IPS DF 19.7 (cell line): ENCODE results near the gene PTPRK.

Experiments used
- DNase-seq: peaks from one replicate; pipeline ENCODE4 v3.0.0-alpha.2; 2013; ENCODE audit warnings: low read depth, low spot score

The PTPRK gene

DNA sequence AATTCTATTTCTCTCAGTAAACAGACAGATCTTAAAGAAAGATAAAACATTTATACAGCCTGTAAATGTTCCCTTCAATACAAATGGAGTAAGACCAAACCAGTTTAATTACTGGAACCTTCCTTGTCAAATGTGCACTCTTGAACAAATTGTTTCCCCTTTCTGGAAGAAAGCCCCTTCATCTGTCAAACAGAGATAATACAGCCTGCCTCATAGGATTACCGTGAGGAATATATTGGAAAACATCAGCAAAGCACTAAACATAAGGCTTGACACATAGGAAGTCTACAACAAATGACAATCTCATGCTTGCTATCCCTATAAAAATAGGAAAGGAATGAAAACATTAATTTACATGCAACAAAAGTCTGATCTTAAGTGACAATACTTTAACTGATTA is 173.8 kb downstream of the PTPRK start:
- no peak for DNase-seq

DNA sequence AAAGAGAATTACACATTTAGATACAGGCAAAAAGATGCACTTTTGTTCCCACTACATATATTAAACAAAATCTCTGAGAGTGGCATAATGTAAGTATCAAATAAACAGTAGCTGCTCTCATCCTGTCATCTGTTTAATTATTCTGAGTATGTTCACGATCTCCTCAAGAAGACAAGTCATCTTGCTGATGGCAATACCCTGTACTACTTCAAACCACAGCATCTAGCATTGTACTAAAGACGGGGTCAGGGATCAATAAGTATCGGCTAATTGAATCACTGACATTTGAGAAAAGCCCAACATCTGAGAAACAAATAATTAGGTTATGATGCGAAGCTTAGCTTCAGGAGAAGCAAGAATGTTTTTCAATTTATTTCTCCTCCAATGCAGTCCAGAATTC is 175.1 kb downstream of the PTPRK start:
- no peak for DNase-seq

DNA sequence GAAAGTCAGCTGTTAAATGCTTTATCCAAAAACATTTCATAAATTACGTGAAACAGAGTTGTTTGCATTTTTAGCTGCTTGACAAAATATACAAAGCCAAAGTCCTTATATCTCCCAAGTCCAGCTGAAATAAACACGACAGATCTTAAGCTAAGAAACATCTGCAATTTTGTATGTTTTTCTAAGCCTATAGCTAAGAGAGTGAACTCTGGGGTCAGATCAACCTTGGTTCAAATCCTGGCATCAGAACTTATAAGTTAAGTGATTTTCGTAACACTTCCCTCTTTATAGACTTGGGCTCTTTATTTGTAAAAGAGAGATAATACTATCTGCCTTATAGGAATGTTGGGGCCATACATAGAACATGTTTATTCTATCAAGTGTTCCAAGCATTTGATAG is 176.7 kb downstream of the PTPRK start:
- no peak for DNase-seq

DNA sequence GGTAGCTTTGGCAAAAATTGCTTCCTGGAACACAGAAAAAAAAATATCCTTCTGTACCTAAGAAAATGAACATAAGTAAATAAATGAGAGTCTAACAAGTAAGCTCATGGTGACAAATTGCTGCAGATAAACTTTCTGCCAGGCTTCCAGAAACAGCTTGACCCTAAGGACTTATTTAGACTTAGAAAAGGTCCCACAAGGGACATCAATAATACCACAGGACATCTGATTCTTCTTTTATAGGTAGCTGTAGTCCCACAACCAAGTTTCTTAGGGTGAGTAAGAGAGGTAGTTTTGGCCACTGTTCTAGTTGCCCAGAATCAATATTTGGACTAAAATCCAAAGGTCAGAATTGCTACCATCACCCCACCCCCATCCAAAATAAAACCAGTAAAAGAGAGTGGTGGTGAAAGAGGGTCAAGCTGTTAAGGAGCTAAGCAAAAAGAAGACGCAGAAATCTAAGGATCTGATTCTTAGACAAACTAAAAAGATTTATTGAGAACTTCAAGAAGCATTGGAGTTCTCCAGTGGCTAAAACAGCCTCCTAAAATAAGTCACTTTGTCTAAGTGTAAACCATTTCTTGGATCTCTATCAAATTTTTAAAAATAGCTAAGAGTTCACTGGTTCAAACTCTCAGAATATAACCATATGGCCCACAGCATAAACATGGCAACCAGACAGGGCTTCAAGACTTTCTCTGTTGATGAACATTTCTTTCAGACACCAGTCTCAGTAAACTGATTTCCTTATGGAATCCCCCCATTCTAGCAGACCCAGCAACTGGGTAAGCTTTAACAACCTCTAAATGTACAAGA is 180.6 kb downstream of the PTPRK start:
- DNase-seq = no peak

DNA sequence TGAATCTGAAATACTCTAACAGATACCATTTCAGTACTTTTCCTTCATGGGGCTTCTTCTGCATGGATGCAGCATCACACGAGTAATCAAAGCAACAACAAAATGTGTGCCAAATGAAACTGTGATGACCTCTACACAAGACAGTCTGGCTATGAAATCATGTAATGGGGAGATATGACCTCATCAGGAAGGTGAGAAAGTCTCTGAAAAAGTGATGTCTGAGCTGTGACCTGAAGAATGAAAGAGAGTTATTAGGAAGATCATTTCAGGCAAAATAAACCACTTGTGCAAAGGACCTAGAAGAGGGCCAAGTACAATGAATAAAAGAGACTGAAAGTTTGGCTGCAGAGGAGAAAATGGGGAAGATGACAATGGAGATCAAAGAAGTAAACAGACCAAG is 182.8 kb downstream of the PTPRK start:
- no peak for DNase-seq

DNA sequence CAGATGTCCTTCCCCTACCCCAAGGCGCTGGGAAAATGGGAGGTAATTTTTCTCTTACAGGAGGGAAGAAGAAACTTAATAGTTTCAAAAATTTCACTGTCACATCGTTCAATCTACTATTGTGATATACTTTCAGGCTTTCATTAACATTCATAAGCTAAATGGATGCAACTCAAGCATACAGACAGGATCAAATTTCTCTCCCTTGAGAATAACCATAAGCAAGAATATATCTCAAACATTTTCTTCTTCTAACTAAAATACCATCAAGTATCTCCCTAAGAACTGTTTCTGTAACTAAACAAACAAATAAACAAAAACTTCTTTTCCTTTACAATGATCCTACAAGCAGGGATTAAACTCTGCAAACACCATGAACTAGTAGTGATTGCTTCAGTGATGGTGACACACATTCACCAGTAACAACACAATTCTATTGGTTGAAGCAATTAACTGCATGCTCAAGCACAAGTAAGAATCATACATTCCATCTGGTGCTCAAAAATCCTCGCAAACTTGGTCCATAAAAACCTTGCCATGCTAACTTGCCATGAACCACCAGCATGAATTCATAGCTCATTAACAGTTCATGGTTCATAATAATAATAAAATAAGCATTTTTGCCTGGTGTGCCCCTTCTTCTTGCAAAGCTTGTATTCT is 183.8 kb downstream of the PTPRK start:
- no peak for DNase-seq

DNA sequence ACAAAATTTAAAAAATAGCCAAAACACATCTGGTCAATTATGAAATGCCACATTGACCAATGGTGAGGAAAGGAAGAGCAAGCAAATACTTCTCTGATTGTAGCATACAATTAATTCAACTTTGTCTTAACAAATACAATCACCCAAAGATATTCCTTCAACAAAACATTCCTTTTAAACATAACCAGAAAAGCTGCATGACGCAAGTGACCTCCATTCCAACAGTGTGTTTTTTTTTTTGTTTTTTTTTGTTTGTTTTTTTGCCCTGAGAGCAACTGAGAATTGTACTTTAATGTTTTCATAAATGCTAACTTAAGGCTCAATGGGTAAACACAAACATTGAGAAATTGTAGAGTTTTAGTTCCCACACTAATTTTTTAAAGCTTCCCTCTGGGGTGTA is 184.4 kb downstream of the PTPRK start:
- DNase-seq = no peak

DNA sequence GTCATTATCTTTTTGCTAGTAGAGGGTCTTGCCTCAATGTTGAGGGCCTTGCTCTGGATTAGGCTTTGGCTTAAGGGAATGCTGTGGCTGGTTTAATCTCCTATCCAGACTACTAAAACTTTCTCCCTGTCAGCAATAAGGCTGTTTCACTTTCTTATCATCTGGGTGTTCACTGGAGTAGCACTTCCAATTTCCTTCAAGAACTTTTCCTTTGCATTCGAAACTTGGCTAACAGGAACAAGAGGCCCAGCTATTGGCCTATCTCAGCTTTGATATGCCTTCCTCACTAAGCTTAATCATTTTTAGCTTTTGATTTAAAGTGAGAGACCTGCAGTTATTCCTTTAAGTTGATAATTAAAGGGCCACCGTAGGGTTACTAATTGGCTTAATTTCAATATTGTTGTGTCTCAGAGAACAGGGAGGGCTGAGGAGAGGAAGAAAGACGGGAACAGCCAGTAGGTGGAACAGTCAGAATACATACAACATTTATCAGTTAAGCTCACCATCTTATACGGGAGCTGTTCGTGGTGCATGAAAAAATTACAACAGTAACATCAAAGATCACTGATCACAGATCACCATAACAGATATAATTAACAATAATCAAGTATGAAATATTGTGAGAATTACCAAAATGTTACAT is 186.7 kb downstream of the PTPRK start:
- no peak for DNase-seq

DNA sequence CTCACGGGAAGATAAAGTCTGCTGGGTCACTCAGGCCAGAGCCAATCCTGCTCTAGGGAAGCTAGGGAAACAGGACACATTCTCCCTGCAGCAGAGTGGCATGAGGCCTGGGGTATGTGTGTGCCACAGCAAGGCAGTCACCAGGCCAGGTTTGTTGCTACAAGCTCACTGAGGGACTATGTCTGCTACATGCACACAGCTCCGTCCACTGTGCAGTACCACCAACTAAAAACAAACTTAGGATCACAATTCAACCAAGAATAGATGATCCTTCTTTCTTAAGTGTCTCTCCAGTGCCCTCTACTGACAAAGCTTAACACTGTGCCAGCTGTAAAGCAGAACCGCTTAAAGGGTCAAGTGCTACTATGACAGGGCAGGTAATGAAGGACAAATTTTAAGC is 192.5 kb downstream of the PTPRK start:
- no peak for DNase-seq

DNA sequence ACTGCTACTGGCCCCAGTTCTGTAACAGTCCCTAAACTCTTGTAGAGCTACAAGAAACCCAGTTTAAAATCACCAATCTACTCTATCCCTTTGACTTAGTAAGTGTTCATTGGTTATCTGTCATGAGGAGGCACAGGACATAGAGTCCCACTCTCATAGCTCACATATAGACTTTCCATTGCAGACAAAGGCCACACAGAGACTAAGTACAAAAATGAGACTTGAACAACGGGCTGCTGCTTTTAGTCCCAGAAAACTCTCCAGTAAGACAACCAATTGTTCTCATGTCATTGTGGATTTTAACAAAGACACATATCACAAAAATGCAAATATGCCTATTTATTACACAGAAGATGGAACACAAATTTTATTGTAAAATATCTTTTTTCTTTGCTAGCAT is 197.4 kb downstream of the PTPRK start:
- no peak for DNase-seq

DNA sequence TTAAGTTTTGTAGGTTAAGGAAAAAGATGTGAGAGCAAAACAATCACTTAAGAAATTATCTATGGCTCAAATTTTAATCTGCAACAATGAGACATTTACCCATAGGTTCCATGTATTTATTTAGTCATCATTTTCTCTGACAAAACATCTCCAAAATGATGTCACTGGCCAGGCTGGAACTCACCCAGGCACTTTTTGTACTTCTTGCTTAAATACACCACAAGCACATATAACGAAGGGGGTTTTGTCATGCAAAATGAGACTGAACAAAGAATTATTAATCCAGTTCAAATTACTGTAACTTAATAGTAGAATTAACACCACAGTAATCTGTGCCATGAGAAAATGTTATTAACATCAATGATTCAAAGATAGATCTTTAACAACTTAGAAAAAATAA is 200.5 kb downstream of the PTPRK start:
- DNase-seq = no peak

DNA sequence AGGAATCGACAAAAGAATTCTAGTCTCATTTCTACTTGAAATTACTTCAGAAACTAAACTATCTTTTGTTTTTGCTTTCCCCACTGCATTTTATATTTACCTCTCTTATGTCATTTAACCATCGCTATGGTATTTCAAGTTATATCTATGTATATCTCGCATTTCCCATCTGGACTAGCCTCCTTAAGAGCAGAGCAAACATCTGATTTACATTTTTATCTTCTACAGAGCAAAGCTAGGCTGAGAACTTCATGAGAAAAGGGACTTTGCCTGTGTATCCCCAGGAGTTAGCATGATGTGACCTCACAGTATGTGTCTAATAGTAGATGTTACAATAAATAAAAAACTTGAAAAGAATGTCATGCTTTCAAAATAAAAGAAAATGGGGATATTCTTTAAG is 201.2 kb downstream of the PTPRK start:
- no peak for DNase-seq

DNA sequence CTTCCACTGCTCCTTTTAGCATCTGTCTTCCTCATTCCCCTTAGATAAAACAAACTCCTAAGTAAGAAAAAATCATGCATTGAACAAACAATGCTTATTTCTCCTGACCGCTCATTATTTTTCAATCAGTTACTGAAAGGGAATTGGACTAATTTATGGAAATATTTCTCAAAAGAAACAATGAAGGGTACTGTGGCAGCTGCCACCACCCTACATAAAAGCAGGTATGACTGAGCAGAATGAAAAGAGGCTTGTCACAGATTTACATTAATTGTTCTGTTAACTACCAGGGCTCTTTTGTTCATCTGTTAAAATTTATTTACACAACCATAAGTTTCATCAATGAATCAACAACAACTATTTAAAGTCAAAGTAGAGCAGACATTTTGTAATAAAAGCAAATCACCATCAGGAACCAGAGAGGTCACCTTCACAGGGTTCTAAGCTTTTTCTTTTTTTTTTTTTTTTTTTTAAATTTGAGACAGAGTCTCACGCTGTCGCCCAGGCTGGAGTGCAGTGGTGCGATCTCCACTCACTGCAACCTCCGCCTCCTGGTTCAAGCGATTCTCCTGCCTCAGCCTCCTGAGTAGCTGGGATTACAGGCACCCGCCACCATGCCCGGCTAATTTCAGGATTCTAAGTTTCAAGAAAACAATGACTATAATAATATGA is 204.0 kb downstream of the PTPRK start:
- DNase-seq = no peak

DNA sequence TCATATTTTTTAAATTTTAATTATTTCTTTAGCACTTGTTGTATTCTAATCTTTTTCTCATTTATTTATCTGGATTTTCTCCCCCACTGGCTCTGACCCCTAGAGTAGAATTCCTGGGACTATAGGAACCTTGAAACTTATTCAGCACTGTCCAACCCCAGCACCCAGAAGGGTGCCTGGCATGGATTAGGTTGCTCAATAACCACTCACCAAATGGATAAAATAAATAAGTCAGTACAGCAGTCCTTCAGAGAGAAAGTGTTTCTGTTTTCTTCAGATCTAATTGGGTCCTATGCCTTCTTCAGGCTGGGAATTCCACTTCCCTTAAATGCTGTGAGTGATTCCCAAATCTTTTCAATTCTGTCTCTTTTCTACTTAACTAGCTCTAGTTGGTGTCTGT is 206.2 kb downstream of the PTPRK start:
- no peak for DNase-seq

DNA sequence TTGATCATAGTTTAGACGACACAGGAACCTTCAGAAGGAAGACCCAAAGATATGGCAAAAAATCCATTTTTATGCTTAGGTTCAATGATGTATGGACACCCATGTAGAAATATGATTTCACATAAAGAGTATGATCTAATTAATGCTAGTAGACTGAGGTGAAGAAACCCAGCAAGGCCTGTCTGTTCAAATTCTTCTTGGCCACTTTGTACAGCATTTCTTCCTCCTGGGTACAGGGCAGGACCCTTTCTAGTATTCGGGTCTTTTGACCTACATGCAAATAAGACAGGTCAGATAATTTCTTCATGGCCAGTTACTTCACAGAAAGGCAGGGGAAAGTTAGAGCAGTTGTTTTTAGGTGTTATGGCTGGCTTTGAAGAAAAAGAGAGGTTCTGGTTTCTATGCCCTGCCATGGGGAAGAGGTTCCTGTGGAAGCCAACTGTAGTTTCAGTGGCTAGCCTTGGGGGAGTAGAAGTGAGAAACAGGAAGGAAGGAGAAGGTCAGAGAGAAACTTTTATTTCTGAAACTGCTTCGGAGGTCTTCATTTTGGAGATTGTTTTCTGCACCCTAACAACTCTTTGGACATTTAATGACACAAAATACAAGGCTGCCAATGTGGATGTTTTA is 208.3 kb downstream of the PTPRK start:
- DNase-seq = no peak

DNA sequence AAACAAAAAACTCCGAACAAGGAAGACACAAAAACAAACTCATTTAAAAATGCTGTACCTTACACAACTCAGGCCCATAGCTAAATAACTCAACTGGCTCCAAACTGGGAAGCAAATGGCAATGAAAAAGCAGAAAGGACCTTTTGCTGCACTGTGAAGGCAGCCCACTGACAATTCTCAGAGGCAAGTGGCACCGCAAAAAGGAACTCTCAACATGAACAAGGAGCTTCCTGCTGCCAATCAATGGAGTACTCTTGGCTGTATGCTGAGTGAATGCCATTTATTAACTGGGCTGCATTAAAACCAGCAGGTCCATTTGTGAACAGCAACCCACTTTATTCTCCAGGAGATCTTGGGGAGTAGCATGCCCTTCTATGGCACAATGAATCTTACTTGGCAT is 209.9 kb downstream of the PTPRK start:
- no peak for DNase-seq

DNA sequence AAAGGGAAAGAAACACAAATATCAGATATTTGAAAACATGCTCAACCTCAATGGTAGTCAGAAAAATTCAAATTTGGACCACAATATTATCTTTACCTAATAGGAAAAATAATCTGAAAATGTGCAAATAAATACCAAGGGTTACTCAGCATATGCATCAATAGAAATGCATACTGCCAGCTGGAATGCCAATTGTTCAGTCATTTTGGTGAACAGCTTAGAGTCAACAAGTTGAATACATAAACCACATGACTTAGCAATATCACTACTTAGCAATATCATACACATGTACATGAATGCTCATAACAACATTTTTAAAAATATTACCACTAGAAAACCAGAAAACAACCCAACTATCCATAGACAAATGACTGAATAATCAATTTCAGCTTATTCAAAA is 212.7 kb downstream of the PTPRK start:
- DNase-seq = no peak

DNA sequence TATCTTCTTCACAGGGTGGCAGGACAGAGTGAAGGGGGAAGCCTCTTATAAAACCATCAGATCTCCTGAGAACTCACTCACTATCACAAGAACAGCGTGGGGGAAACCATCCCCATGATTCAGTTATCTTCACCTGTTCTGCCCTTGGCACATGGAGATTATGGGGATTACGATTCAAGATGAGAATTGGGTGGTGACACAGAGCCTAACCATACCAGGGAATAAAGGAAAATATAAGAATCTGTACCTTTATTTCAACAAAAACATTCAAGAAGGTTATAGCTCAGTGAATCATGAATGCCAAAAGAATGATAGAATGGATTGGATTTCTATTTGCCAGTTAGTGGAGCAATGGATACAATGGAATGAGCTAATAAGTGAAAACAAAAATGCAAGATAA is 214.4 kb downstream of the PTPRK start:
- no peak for DNase-seq

DNA sequence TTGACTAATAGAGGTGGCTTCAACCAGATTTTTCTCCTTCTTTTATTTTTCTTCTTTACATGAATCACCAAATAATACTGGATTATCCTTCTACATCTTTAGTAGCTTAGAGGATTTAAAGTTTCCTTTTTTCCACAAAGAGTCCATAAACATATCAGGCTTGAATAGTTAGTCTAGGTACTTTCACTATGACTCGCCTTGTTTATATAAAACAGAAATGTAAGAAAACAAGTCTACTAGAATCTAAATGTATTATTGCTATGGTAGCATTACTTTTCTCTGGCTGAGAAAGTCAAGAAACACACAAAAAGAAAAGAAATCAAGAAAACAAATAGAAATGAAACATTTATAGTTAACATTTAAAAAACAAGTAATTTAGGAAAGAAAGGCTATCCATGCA is 215.2 kb downstream of the PTPRK start:
- DNase-seq = no peak

DNA sequence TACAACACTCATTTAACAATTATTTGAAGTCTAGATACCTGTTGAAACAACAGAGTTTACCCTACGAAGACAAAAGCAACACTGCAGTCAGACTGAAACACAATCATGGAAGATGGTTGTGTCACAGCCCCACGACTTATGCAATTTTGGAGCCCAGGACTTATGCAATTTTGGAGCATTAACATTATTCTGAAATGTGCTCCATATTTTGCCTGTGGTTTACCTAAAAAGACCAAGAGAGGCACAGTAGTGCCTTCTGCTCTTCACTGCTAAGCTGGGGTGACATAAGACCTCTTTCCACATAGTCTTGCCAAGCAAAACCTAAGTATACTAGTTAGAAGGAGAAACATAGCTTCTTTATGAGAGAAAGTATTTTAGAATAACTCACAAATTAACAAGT is 216.5 kb downstream of the PTPRK start:
- DNase-seq = no peak

DNA sequence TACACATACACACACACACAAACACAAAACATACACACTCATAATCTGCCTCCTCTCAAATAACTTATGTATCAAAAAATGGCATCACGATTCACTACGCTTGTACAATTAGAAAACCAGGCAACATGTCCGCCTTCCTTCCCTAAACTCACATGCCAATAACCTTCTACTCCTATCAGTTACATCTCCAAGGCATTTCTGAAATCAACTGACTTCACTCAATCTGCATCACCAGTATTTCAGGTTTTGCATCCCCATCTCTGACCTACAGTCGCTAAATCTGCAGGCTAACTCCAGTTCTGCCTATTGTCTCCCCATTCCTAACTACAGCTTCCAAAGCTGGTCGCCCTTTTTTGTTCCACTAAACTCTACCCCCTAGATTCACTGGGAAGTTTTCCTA is 217.5 kb downstream of the PTPRK start:
- DNase-seq = no peak

DNA sequence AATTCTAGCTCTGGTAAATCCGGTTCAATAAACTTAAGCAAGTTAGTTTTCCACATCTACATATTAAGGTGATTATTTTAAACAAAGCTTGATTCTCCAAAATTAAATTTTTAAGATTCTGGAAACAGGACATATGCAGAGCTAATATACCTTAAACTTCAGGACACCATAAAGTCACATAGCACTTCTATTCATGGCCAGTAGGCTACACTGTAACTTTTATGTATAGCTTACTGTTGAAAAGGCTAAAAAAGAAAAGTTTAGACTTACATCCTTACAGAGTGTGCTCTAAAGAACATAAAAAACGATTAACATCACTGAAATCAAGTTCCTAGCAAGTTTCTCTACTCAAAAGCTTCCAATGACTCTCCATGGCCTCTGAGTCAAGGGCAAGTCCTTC is 224.7 kb downstream of the PTPRK start:
- no peak for DNase-seq
